ENCODE measurements around the gene TPD52L1.

The TPD52L1 gene

DNA sequence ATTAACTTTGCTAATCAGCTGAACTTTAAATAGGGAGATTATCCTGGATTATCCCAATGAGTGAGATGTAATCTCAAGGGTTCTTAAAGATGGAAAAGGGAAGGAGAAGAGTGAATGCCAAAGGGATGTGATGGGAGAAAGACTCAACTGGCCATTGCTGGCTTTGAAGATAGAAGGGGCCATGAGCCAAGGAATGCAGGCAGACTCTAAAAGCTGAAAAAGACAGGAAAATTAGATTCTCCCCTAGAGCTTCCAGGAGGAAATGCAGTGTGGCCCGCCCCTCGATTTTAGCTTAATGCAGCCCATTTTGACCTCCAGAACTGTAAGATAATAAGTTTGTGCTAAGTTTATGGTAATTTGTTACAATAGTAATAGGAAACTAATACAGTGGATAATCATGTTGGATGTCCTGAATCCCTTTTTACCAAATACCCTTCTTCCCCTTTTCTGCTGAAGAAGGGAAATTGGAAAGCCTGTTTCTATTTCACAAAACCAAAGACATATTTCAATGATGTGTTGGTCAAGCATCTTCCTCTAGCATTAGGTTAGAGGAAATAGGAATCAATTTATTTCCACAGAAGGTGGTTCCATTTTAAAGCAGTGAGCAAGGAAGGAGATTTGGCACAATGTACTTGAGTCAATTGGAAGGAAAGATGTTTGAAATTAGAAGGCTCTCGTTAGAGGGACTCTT, 151.5 kb downstream of the TPD52L1 start:
- in situ Hi-C loops (cut with HindIII; ENCODE audit: low pct_unique_long_range_greater_than_20kb, low sequenced_read_pairs): no loop called here
- DNase-seq (ENCODE audit: low read depth in 1 of 2, low spot score in 1 of 2): no peak
- TF ChIP-seq JUND (IDR thresholded peaks at IDR 0.05; ENCODE audit: low read depth): no peak

DNA sequence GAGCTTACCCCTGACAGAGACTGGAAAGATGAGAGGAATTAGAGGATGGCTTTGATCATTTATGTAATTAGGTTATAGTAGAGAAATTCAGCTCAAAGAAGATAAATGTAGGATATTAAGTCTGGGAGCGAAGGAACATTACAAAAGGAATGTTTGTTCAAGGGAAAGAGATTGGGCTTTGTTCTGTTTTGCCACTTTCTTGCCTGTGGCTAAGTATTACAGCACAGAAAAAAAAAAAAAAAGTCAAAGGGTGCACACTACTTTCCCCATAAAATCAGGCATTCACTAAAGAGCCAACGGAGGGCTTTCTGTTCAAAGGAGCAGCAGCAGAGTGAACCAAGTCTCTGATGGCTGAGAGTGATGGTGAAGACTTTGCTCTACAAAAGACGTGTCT, 153.2 kb downstream of the TPD52L1 start:
- in situ Hi-C loops (cut with HindIII; ENCODE audit: low pct_unique_long_range_greater_than_20kb, low sequenced_read_pairs): no loop called here
- DNase-seq (ENCODE audit: low read depth in 1 of 2, low spot score in 1 of 2): no peak

DNA sequence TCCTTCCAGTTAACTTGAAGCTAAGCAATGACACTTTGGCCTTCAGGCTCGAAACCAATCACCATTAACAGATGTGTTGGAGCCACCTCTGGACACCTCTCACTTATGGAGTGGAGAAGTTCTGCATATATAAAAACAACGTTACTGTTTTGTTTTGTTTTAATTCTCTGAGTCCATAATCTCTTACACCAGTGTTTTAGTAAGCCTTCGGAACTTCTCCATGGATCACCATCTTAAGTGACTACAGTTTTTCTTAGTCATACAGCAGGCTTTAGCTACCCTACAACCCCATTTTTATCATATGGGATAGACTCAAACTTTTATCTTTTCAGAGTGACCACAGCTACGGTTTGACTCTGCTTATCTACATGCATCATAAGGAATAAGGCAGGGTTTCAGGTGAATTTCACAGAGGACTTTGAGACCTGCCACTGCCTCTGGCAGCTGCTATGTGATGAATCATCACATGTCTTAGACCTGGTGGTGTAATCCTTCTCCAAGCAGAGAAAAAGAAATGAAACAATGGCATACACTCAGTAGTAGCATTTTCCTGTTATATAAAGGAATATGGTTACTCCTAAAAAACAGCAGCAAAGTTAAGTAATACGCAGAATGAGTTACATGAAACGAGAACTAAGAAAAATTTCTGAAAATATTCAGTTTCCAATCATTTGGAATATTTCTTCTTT, 153.7 kb downstream of the TPD52L1 start:
- DNase-seq (ENCODE audit: low read depth in 1 of 2, low spot score in 1 of 2): no peak
- no peak for TF ChIP-seq JUND (IDR thresholded peaks at IDR 0.05; ENCODE audit: low read depth)
- in situ Hi-C loops (cut with HindIII; ENCODE audit: low pct_unique_long_range_greater_than_20kb, low sequenced_read_pairs): no loop called here

More for the DNA sequence above, 153.2 kb downstream of the TPD52L1 start:
- TF ChIP-seq JUND (IDR thresholded peaks at IDR 0.05; ENCODE audit: low read depth): no peak

DNA sequence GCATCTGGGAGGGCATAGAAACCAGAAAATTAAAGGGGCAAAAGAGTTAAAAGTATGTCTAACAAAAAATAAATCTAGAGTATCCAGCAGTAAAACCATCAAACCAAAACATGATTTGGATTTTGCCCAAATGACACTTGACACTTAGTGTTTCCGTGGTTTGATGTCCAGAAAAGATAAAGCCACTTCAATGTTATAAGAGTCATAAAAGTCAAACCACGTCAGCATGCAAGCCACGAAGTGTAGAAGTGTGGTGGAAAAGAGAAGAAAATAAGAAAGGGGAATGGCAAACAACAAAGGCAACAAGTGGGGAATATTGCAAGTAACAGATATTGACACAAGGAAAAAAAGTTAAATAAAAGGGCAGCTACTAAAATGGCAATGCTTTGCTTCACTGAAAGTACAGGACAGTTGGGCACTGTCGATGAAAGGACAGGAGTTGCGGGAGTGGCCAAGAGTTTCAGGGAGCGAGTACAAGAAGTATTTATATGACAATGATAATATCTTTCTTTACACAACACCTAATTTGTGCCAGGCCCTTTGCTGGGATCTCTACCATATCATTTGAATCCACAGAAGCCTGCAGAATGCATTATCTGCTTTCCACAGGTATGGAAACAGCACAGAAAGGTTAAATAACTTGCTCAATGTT, 154.5 kb downstream of the TPD52L1 start:
- DNase-seq (ENCODE audit: low read depth in 1 of 2, low spot score in 1 of 2): no peak
- TF ChIP-seq JUND (IDR thresholded peaks at IDR 0.05; ENCODE audit: low read depth): no peak
- in situ Hi-C loops (cut with HindIII; ENCODE audit: low pct_unique_long_range_greater_than_20kb, low sequenced_read_pairs): no loop called here

DNA sequence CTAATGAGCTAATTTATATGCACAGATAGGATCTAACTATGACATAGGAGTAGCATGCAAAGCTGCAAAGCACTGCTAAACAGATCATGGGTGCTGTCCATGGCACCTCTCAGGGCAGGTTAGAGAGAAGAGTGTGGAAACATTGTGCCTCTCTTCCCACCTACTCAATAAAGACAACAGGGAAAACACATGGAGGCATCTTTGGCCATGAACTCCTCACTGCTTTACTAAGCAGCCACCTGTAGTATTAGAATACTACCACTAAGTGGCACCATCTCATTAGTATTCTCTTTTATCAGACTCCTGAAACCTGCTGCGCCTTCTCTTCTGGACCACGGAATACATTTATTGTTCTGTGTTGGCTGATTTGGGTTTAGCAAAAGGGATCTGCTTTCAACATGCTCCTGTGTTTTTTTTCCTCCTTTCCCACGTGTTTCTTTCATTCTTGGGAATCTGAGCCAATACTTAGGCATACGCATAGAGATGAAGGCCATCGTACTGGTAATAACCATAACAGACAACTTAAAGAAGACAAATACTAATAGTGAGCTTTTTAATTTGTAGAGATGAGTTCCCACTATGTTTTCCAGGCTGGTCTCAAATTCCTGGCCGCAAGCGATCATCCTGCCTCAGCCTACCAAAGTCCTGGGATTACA, 157.5 kb downstream of the TPD52L1 start:
- in situ Hi-C loops (cut with HindIII; ENCODE audit: low pct_unique_long_range_greater_than_20kb, low sequenced_read_pairs): no loop called here
- peak; percentile 12 to 77 for DNase-seq (ENCODE audit: low read depth in 1 of 2, low spot score in 1 of 2)
- TF ChIP-seq JUND (IDR thresholded peaks at IDR 0.05; ENCODE audit: low read depth): no peak

DNA sequence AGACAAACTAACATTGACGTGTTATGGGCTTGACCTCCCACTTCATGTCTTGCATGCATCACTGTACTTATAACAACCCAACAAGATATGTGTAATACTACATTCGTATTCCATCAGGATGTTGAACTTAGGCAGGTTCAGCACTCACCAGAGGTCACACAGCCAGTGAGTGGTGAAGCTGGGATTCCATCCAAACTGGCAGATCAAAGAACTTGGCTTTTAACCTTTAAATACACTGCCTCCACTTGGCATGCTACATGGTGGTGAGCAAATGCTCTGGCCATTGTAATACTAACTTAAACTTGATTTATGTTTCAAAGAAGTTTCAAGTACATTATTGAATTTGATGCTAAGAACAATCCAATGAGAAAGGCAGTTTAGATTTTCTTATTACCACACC, 158.9 kb downstream of the TPD52L1 start:
- TF ChIP-seq JUND (IDR thresholded peaks at IDR 0.05; ENCODE audit: low read depth): no peak
- in situ Hi-C loops (cut with HindIII; ENCODE audit: low pct_unique_long_range_greater_than_20kb, low sequenced_read_pairs): no loop called here
- DNase-seq (ENCODE audit: low read depth in 1 of 2, low spot score in 1 of 2): no peak

DNA sequence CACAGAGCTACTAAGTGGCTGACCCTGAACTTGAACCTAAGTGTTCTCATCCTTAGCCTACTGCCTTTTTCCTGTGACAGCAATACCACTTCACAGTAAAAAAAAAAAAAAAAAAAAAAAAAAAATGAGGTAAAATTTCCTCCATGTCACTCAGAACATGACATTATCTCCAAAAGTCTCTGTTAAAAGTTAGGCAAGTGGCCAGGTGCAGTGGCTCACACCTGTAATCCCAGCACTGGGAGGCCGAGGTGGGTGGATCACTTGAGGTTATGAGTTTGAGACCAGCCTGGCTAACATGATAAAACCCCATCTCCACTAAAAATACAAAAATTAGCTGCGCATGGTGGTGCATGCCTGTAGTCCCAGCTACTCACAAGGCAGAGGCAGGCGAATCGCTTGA, 159.4 kb downstream of the TPD52L1 start:
- in situ Hi-C loops (cut with HindIII; ENCODE audit: low pct_unique_long_range_greater_than_20kb, low sequenced_read_pairs): no loop called here
- TF ChIP-seq JUND (IDR thresholded peaks at IDR 0.05; ENCODE audit: low read depth): no peak
- no peak for DNase-seq (ENCODE audit: low read depth in 1 of 2, low spot score in 1 of 2)

All from T47D (cell line).